OCI-LY7 (cell line): ENCODE results near the gene TRAM2.

ENCODE experiments used
- EZH2phosphoT487 ChIP-seq: fragments of 200-600 bp; sonication (generic); IDR thresholded peaks from 2 replicates; pipeline ENCODE4 v1.6.1; 2018; ENCODE audit warnings: low read depth, borderline replicate concordance, mild to moderate bottlenecking, mixed run types, antibody characterized with exemption, low read length, moderate library complexity, mixed read lengths
- TF ChIP-seq, protein P1 (sequence below): fragments of 200-600 bp; sonication (generic); conservative IDR thresholded peaks from 2 replicates; pipeline ENCODE4 v1.5.1; 2014; ENCODE audit warnings: mild to moderate bottlenecking, antibody characterized with exemption, low read length, moderate library complexity, mixed read lengths

GRCh38 chr6:52548353-52548713 is 28.5 kb downstream of the TRAM2 start:
- TF ChIP-seq, protein P1, sequence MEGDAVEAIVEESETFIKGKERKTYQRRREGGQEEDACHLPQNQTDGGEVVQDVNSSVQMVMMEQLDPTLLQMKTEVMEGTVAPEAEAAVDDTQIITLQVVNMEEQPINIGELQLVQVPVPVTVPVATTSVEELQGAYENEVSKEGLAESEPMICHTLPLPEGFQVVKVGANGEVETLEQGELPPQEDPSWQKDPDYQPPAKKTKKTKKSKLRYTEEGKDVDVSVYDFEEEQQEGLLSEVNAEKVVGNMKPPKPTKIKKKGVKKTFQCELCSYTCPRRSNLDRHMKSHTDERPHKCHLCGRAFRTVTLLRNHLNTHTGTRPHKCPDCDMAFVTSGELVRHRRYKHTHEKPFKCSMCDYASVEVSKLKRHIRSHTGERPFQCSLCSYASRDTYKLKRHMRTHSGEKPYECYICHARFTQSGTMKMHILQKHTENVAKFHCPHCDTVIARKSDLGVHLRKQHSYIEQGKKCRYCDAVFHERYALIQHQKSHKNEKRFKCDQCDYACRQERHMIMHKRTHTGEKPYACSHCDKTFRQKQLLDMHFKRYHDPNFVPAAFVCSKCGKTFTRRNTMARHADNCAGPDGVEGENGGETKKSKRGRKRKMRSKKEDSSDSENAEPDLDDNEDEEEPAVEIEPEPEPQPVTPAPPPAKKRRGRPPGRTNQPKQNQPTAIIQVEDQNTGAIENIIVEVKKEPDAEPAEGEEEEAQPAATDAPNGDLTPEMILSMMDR = no peak
- no peak for TF ChIP-seq EZH2phosphoT487
